Left ventricle myocardium inferior (tissue), 1 donor: ENCODE measurements around the gene GAS6. TPM values are rescaled to one million over a fixed set of nuclear protein-coding genes. Genes with fewer than 3 reads are reported as not detected.
A peak's percentile ranks its signal among the peaks of the same experiment; 100 is the strongest.

Source experiments
- DNase-seq: peaks from one replicate; pipeline ENCODE4 v3.0.0-alpha.2; 2020
- H3K27ac ChIP-seq: fragments of 200-600 bp; replicated peaks from 2 replicates; pipeline ENCODE4 v1.8.0; 2021
- H3K27me3 ChIP-seq: fragments of 200-600 bp; 2 replicates; pipeline ENCODE4 v1.8.0; 2021; ENCODE audit warnings: low read depth
- H3K36me3 ChIP-seq: fragments of 200-600 bp; 2 replicates; pipeline ENCODE4 v1.8.0; 2021
- H3K4me1 ChIP-seq: fragments of 200-600 bp; 2 replicates; pipeline ENCODE4 v1.8.0; 2021
- H3K4me3 ChIP-seq: fragments of 200-600 bp; 2 replicates; pipeline ENCODE4 v1.8.0; 2021; ENCODE audit warnings: mild to moderate bottlenecking, moderate library complexity
- H3K9me3 ChIP-seq: fragments of 200-600 bp; replicated peaks from 2 replicates; pipeline ENCODE4 v1.8.0; 2021
- CTCF ChIP-seq: fragments of 200-600 bp; IDR thresholded peaks from 2 replicates; pipeline ENCODE4 v1.8.0; 2021; ENCODE audit warnings: antibody characterized with exemption, mild to moderate bottlenecking, borderline replicate concordance
- intact Hi-C: fragments of 100-400 bp; cut with micrococcal nuclease; formaldehyde crosslinking; loops from one replicate; pipeline ENCODE4 v1.11.0; 2022
- total RNA-seq: library from RNA; stranded (reverse); fragmentation: NEBNext Ultra II Directional; extraction: Animal tissue kit (Norgen Biotek cat#: 25700); gene quantifications from one replicate; pipeline ENCODE4 v1.2.1, GENCODE V29; 2021
- donor health status: DM: no; HTN: yes; CAD: no; lungs with severe emphysema.

Gene GAS6
- total RNA-seq, 1 donor from 2014 or later = 186 TPM

GRCh38 chr13:113805431-113806103 lies 58.3 kb downstream of the GAS6 start:
- intact Hi-C loops = no loop called here
- DNase-seq = peak; percentile 7

GRCh38 chr13:113804703-113805430 lies 59.0 kb downstream of the GAS6 start:
- Histone ChIP-seq H3K27ac (no peak overlapping the region), H3K36me3 (no peaks in the 10 kb centered on the region), H3K9me3 (peaks cover 15% of the 10 kb centered on the region), H3K4me3 (no peak overlapping the region), H3K27me3 (no peaks in the 10 kb centered on the region), H3K4me1 (peaks cover 13% of the 10 kb centered on the region)
- DNase-seq = peak; percentile 8
- TF ChIP-seq CTCF = no peak
- intact Hi-C loops = no loop called here

More at GRCh38 chr13:113805431-113806103, 58.3 kb downstream of the GAS6 start:
- no peak overlapping the region for H3K27ac ChIP-seq
- TF ChIP-seq CTCF = no peak
- no peak overlapping the region for H3K4me3 ChIP-seq
- no peaks in the 10 kb centered on the region for H3K27me3 ChIP-seq
- peaks cover 17% of the 10 kb centered on the region for H3K9me3 ChIP-seq
- no peaks in the 10 kb centered on the region for H3K36me3 ChIP-seq
- peaks cover 13% of the 10 kb centered on the region for H3K4me1 ChIP-seq

GRCh38 chr13:113804017-113804702 lies 59.7 kb downstream of the GAS6 start:
- intact Hi-C loops = no loop called here
- no peak overlapping the region for H3K27ac ChIP-seq
- DNase-seq = no peak
- peaks cover 13% of the 10 kb centered on the region for H3K4me1 ChIP-seq
- H3K4me3 ChIP-seq = no peak overlapping the region
- no peaks in the 10 kb centered on the region for H3K27me3 ChIP-seq
- no peak for TF ChIP-seq CTCF
- peaks cover 10% of the 10 kb centered on the region for H3K9me3 ChIP-seq
- no peaks in the 10 kb centered on the region for H3K36me3 ChIP-seq

- no peak for TF ChIP-seq CTCF
- H3K36me3 ChIP-seq = no peaks in the 10 kb centered on the region
- DNase-seq = no peak
- peaks cover 7% of the 10 kb centered on the region for H3K9me3 ChIP-seq
- no peaks in the 10 kb centered on the region for H3K27me3 ChIP-seq
- intact Hi-C loops = no loop called here
- H3K4me3 ChIP-seq = no peak overlapping the region
- no peak overlapping the region for H3K27ac ChIP-seq
- peaks cover 13% of the 10 kb centered on the region for H3K4me1 ChIP-seq
Observed at GRCh38 chr13:113803409-113804016, 60.4 kb downstream of the GAS6 start.

GRCh38 chr13:113802761-113803160 lies 61.1 kb downstream of the GAS6 start:
- Histone ChIP-seq H3K36me3 (no peaks in the 10 kb centered on the region), H3K27me3 (no peaks in the 10 kb centered on the region), H3K27ac (no peak overlapping the region), H3K9me3 (no peaks in the 10 kb centered on the region), H3K4me1 (peaks cover 13% of the 10 kb centered on the region), H3K4me3 (no peak overlapping the region)
- TF ChIP-seq CTCF = no peak
- intact Hi-C loops = no loop called here
- no peak for DNase-seq
